ENCODE measurements around the gene MPHOSPH6.
"Not testable (repeated sequence)": the region's sequence is repeated elsewhere in the genome, so short reads cannot be mapped to it uniquely, and the experiment has no call there.

Gene MPHOSPH6

DNA sequence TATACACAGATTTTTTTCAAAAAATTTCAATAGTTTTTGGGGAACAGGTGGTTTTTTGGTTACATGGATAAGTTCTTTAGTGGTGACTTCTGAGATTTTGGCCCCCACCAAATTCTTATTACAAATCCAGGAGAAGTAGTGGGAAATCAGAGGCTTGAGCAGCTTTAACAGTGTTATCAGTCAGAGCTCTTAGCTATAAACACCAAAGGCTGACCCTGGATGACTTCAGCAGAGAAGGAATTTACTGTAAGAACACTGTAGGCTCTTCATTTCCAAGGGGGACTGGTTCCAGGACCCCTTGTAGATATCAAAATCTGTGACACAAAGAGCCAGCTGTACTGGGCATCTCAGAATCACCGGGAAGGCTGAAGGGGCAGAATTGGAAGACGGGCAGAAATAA is 17.8 kb downstream of the MPHOSPH6 start:
- TF ChIP-seq SUZ12 (IDR thresholded peaks at IDR 0.05; ENCODE audit: extremely low read depth, insufficient read depth, insufficient read length) (no peak), ZNF274 (IDR thresholded peaks at IDR 0.05; ENCODE audit: low read depth, low read length) (no peak), YY1 (IDR thresholded peaks at IDR 0.05; ENCODE audit: insufficient read depth, insufficient read length) (no peak)
- Histone ChIP-seq H3K27me3 (ENCODE audit: insufficient read depth, insufficient read length) (no peaks in the 10 kb centered on the region), H3K4me1 (ENCODE audit: insufficient read depth, insufficient read length) (no peaks in the 10 kb centered on the region), H3K36me3 (ENCODE audit: insufficient read depth, insufficient read length, low read length) (peaks cover 78% of the 10 kb centered on the region), H3K4me3 (ENCODE audit: insufficient read length, low read depth) (no peak overlapping the region), H3K9me3 (ENCODE audit: insufficient read depth, low read length) (no peaks in the 10 kb centered on the region), H3K9ac (ENCODE audit: insufficient read length, low read depth) (no peak overlapping the region)
- no peak for DNase-seq (ENCODE audit: low read depth, low spot score)

GRCh38 chr16:82150549-82150948 is 19.5 kb downstream of the MPHOSPH6 start:
- Histone ChIP-seq H3K9me3 (ENCODE audit: insufficient read depth, low read length) (0 out of 2 replicates have a peak, but pooled peaks cover 4% of the 10 kb centered on the region), H3K27me3 (ENCODE audit: insufficient read depth, insufficient read length) (no peaks in the 10 kb centered on the region), H3K4me1 (ENCODE audit: insufficient read depth, insufficient read length) (no peaks in the 10 kb centered on the region), H3K4me3 (ENCODE audit: insufficient read length, low read depth) (no peak overlapping the region), H3K9ac (ENCODE audit: insufficient read length, low read depth) (no peak overlapping the region), H3K36me3 (ENCODE audit: insufficient read depth, insufficient read length, low read length) (peaks cover 83% of the 10 kb centered on the region)
- TF ChIP-seq YY1 (IDR thresholded peaks at IDR 0.05; ENCODE audit: insufficient read depth, insufficient read length) = no peak
- no peak for DNase-seq (ENCODE audit: low read depth, low spot score)

DNA sequence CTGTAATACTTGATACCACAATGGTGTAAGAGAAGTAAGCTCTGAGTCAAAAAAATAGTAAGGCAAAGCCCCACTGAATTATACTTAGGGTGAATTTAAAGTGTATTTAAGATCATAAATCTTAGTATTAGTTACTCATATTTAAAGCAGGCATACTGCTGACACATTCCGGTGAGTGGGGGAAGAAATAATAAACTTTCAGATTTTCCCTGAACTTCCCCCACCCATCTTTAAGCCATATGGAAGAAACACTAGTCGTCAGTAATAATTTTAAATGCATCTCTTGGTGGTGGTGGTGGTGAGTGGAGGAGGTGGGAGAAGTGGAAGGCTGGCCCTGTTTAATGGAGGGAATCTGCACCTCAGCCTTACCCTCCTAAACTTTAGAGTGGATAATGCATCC is 20.5 kb downstream of the MPHOSPH6 start:
- 0 out of 2 replicates have a peak, but pooled peaks cover 5% of the 10 kb centered on the region for H3K9me3 ChIP-seq (ENCODE audit: insufficient read depth, low read length)
- no peak overlapping the region for H3K9ac ChIP-seq (ENCODE audit: insufficient read length, low read depth)
- H3K4me1 ChIP-seq (ENCODE audit: insufficient read depth, insufficient read length) = no peaks in the 10 kb centered on the region
- no peak for TF ChIP-seq YY1 (IDR thresholded peaks at IDR 0.05; ENCODE audit: insufficient read depth, insufficient read length)
- TF ChIP-seq ZNF274 (IDR thresholded peaks at IDR 0.05; ENCODE audit: low read depth, low read length) = no peak
- no peak for TF ChIP-seq SUZ12 (IDR thresholded peaks at IDR 0.05; ENCODE audit: extremely low read depth, insufficient read depth, insufficient read length)
- DNase-seq (ENCODE audit: low read depth, low spot score) = no peak
- H3K4me3 ChIP-seq (ENCODE audit: insufficient read length, low read depth) = no peak overlapping the region
- H3K36me3 ChIP-seq (ENCODE audit: insufficient read depth, insufficient read length, low read length) = peaks cover 79% of the 10 kb centered on the region
- no peaks in the 10 kb centered on the region for H3K27me3 ChIP-seq (ENCODE audit: insufficient read depth, insufficient read length)

DNA sequence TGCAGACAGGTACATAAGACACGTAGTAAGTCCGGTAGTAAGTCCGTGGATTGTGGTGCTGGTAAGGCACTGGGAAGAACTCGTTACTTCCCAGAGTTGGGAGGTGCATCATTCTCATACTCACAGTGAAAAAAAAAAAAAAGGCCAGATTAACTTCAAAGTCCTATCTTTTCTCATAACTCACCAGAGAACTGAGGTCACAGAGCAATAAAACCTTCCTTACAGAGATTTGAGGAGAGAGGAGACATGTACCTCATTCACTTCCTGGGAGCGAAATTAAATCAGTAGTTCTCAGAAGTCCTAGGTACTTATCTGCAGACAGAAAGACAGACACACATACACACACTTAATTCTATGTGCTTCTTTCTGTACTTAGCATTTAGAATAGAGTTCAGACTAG is 22.5 kb downstream of the MPHOSPH6 start:
- H3K4me3 ChIP-seq (ENCODE audit: insufficient read length, low read depth) = no peak overlapping the region
- no peak for DNase-seq (ENCODE audit: low read depth, low spot score)
- no peak for TF ChIP-seq YY1 (IDR thresholded peaks at IDR 0.05; ENCODE audit: insufficient read depth, insufficient read length)
- no peak for TF ChIP-seq ZNF274 (IDR thresholded peaks at IDR 0.05; ENCODE audit: low read depth, low read length)
- TF ChIP-seq SUZ12 (IDR thresholded peaks at IDR 0.05; ENCODE audit: extremely low read depth, insufficient read depth, insufficient read length) = no peak
- peaks cover 66% of the 10 kb centered on the region for H3K36me3 ChIP-seq (ENCODE audit: insufficient read depth, insufficient read length, low read length)
- 0 out of 2 replicates have a peak, but pooled peaks cover 5% of the 10 kb centered on the region for H3K9me3 ChIP-seq (ENCODE audit: insufficient read depth, low read length)
- no peaks in the 10 kb centered on the region for H3K27me3 ChIP-seq (ENCODE audit: insufficient read depth, insufficient read length)
- H3K9ac ChIP-seq (ENCODE audit: insufficient read length, low read depth) = no peak overlapping the region
- no peaks in the 10 kb centered on the region for H3K4me1 ChIP-seq (ENCODE audit: insufficient read depth, insufficient read length)

DNA sequence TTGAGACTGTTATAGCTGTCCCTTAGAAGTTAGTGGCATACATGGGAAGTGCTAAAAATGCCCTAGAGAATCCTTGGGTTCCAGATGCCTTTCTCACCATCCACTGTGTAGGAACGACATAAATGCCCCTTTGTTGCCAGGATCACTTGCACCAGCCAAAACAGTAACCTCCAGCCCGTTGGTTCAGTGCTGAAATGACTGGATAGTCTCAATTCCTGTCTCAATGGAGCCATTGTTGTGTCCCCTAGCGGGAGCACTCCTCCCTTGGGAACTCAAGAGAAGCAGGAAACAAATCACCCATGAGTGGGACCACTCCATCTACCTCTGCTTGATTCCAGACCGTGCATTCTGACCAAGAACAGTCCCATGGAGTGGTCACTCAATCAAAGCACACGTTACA is 23.1 kb downstream of the MPHOSPH6 start:
- TF ChIP-seq YY1 (IDR thresholded peaks at IDR 0.05; ENCODE audit: insufficient read depth, insufficient read length) (no peak), SUZ12 (IDR thresholded peaks at IDR 0.05; ENCODE audit: extremely low read depth, insufficient read depth, insufficient read length) (no peak), ZNF274 (IDR thresholded peaks at IDR 0.05; ENCODE audit: low read depth, low read length) (no peak)
- H3K36me3 ChIP-seq (ENCODE audit: insufficient read depth, insufficient read length, low read length) = peaks cover 62% of the 10 kb centered on the region
- H3K4me1 ChIP-seq (ENCODE audit: insufficient read depth, insufficient read length) = no peaks in the 10 kb centered on the region
- no peaks in the 10 kb centered on the region for H3K27me3 ChIP-seq (ENCODE audit: insufficient read depth, insufficient read length)
- H3K4me3 ChIP-seq (ENCODE audit: insufficient read length, low read depth) = no peak overlapping the region
- H3K9ac ChIP-seq (ENCODE audit: insufficient read length, low read depth) = no peak overlapping the region
- DNase-seq (ENCODE audit: low read depth, low spot score) = no peak
- H3K9me3 ChIP-seq (ENCODE audit: insufficient read depth, low read length) = 0 out of 2 replicates have a peak, but pooled peaks cover 5% of the 10 kb centered on the region

DNA sequence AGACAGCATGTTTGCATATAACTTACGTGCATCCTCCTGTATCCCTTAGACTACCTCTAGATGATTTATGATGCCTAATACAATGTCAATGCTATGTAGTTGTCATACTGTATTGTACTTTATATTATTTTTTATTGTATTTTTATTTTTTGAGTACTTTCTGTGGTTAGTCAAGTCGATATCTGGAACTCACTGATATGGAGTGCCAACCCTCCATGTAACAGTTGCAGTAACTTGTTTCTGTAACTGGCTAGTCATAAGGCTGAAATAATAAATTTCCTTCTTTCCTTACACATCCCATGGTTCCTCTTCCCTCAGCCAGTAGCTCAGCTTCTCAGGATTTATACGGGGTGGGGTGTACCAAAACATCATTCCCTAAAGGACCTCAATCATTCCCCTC is 23.5 kb downstream of the MPHOSPH6 start:
- no peak overlapping the region for H3K4me3 ChIP-seq (ENCODE audit: insufficient read length, low read depth)
- H3K27me3 ChIP-seq (ENCODE audit: insufficient read depth, insufficient read length) = no peaks in the 10 kb centered on the region
- H3K4me1 ChIP-seq (ENCODE audit: insufficient read depth, insufficient read length) = no peaks in the 10 kb centered on the region
- no peak for DNase-seq (ENCODE audit: low read depth, low spot score)
- no peak for TF ChIP-seq YY1 (IDR thresholded peaks at IDR 0.05; ENCODE audit: insufficient read depth, insufficient read length)
- no peak for TF ChIP-seq SUZ12 (IDR thresholded peaks at IDR 0.05; ENCODE audit: extremely low read depth, insufficient read depth, insufficient read length)
- TF ChIP-seq ZNF274 (IDR thresholded peaks at IDR 0.05; ENCODE audit: low read depth, low read length) = no peak
- peaks cover 61% of the 10 kb centered on the region for H3K36me3 ChIP-seq (ENCODE audit: insufficient read depth, insufficient read length, low read length)
- H3K9me3 ChIP-seq (ENCODE audit: insufficient read depth, low read length) = 0 out of 2 replicates have a peak, but pooled peaks cover 5% of the 10 kb centered on the region
- no peak overlapping the region for H3K9ac ChIP-seq (ENCODE audit: insufficient read length, low read depth)

GRCh38 chr16:82139286-82139571 is 30.8 kb downstream of the MPHOSPH6 start:
- H3K9ac ChIP-seq (ENCODE audit: insufficient read length, low read depth) = peak overlapping the region; percentile 42
- H3K4me1 ChIP-seq (ENCODE audit: insufficient read depth, insufficient read length); H3K27me3 ChIP-seq (ENCODE audit: insufficient read depth, insufficient read length); DNase-seq (ENCODE audit: low read depth, low spot score); H3K9me3 ChIP-seq (ENCODE audit: insufficient read depth, low read length): not testable (repeated sequence)
- peaks cover 27% of the 10 kb centered on the region for H3K36me3 ChIP-seq (ENCODE audit: insufficient read depth, insufficient read length, low read length)
- H3K4me3 ChIP-seq (ENCODE audit: insufficient read length, low read depth) = peak overlapping the region; percentile 28

All from NT2/D1 (cell line).